BJ (cell line): ENCODE measurements around the gene P3H2. TPM values are rescaled to one million over a fixed set of nuclear protein-coding genes. Genes with fewer than 3 reads are reported as not detected.

ENCODE experiments used
- CTCF ChIA-PET: fragments of 350-600 bp; formaldehyde crosslinking; extraction: SDS; loops from one replicate; lab custom pipeline; 2021; ENCODE audit warnings: antibody characterized with exemption, inconsistent platforms; lab: Yijun Ruan, JAX
- POLR2A ChIA-PET: fragments of 300-600 bp; sonication (Branson Sonifier 250); formaldehyde crosslinking; extraction: SDS; loops from one replicate; lab custom pipeline; 2021; ENCODE audit warnings: antibody characterized with exemption; lab: Charles Lee
- DNase-seq: peaks from one replicate; pipeline ENCODE4 v3.0.0-alpha.2; 2011; ENCODE audit warnings: low read depth
- H3K27me3 ChIP-seq: 2 replicates; pipeline ENCODE4 v1.6.0; 2011; ENCODE audit warnings: low read length; ENCODE audit not compliant: control insufficient read depth, insufficient read depth
- H3K36me3 ChIP-seq: 2 replicates; pipeline ENCODE4 v1.5.1; 2011; ENCODE audit warnings: low read length; ENCODE audit not compliant: control insufficient read depth, insufficient read depth
- H3K4me3 ChIP-seq: 2 replicates; pipeline ENCODE4 v1.5.1; 2011; ENCODE audit warnings: low read depth, mild to moderate bottlenecking, control low read depth, low read length
- CTCF ChIP-seq: IDR thresholded peaks from 2 replicates; pipeline ENCODE4 v1.5.1; 2011; ENCODE audit warnings: low read depth, mild to moderate bottlenecking, control low read depth, inconsistent platforms, low read length, moderate library complexity; ENCODE audit not compliant: insufficient read depth
- polyA plus RNA-seq: library from polyadenylated mRNA; depleted of rRNA; stranded (reverse); fragments of >200 nt; gene quantifications from 2 replicates; pipeline ENCODE4 v1.2.3, GENCODE V29; 2011

The P3H2 gene
- polyA plus RNA-seq, 1 experiment: 13.5 TPM

- Histone ChIP-seq H3K4me3 (no peak overlapping the region), H3K27me3 (no peaks in the 10 kb centered on the region), H3K36me3 (no peaks in the 10 kb centered on the region)
- ChIA-PET CTCF (interaction anchor here (0.8 to 1.3 kb wide), 2 partner anchors 21 to 317 kb away, joined by 3 read pairs; partner anchors contain the start of gene CLDN1), POLR2A (no interaction called here)
- DNase-seq: no peak
- TF ChIP-seq CTCF: no peak
Measured at GRCh38 chr3:190005343-190006113, 115.2 kb downstream of the P3H2 start.

GRCh38 chr3:190004656-190005055, 116.0 kb downstream of the P3H2 start:
- no peak for DNase-seq
- Histone ChIP-seq H3K4me3 (no peak overlapping the region), H3K27me3 (no peaks in the 10 kb centered on the region), H3K36me3 (no peaks in the 10 kb centered on the region)
- CTCF ChIA-PET: no interaction called here
- POLR2A ChIA-PET: no interaction called here
- TF ChIP-seq CTCF: no peak

- no peak overlapping the region for H3K4me3 ChIP-seq
- H3K27me3 ChIP-seq: no peaks in the 10 kb centered on the region
- no peak for DNase-seq
- TF ChIP-seq CTCF: no peak
- ChIA-PET CTCF (interaction anchor here (1.0 kb wide), 1 partner anchor 36 kb away, joined by 4 read pairs; no protein-coding TSS in a partner anchor), POLR2A (interaction anchor here (1.0 kb wide), 1 partner anchor 182 kb away, joined by 3 read pairs; no protein-coding TSS in a partner anchor)
- H3K36me3 ChIP-seq: no peaks in the 10 kb centered on the region
Measured at GRCh38 chr3:190003681-190004123, 117.0 kb downstream of the P3H2 start.

- no peak for TF ChIP-seq CTCF
- Histone ChIP-seq H3K4me3 (no peak overlapping the region), H3K27me3 (no peaks in the 10 kb centered on the region), H3K36me3 (no peaks in the 10 kb centered on the region)
- no peak for DNase-seq
- POLR2A ChIA-PET: no interaction called here
- CTCF ChIA-PET: interaction anchor here (0.5 to 1.0 kb wide), 3 partner anchors 11 to 36 kb away, joined by 3 to 4 read pairs (median 4); no protein-coding TSS in a partner anchor
Measured at GRCh38 chr3:190003068-190003467, 117.6 kb downstream of the P3H2 start.

GRCh38 chr3:190001426-190001825, 119.3 kb downstream of the P3H2 start:
- no peak overlapping the region for H3K4me3 ChIP-seq
- ChIA-PET CTCF (interaction anchor here (1.0 kb wide), 2 partner anchors 10 to 201 kb away, joined by 3 read pairs; no protein-coding TSS in a partner anchor), POLR2A (no interaction called here)
- no peak for DNase-seq
- TF ChIP-seq CTCF: no peak
- H3K36me3 ChIP-seq: no peaks in the 10 kb centered on the region
- H3K27me3 ChIP-seq: no peaks in the 10 kb centered on the region
